H1 (cell line): ENCODE measurements around the gene MACROD1. TPM values are rescaled to one million over a fixed set of nuclear protein-coding genes. Genes with fewer than 3 reads are reported as not detected.

Source experiments
- CTCF ChIA-PET: fragments of 300-600 bp; sonication (Branson Sonifier 250); formaldehyde crosslinking; loops from one replicate; lab custom pipeline; 2021; ENCODE audit not compliant: partially characterized antibody; lab: Charles Lee
- POLR2A ChIA-PET: fragments of 300-600 bp; sonication (Branson Sonifier 250); formaldehyde crosslinking; loops from one replicate; lab custom pipeline; 2021; ENCODE audit warnings: inconsistent platforms; ENCODE audit not compliant: partially characterized antibody; lab: Charles Lee
- DNase-seq, 2 experiments: peaks; one replicate each; pipeline versions ENCODE4 v3.0.0 to v3.0.0-alpha.2; 2010 to 2022; ENCODE audit warnings: low spot score in 2 of 2, low read depth in 1 of 2, mixed read lengths in 1 of 2
- FAIRE-seq: peaks from 2 replicates; lab custom pipeline; 2011; peaks lifted over from hg19 to GRCh38; lab: Jason Lieb, UNC
- H2AFZ ChIP-seq: 2 replicates; pipeline ENCODE4 v1.8.1; 2012; ENCODE audit warnings: low read length, inconsistent platforms
- H2AK5ac ChIP-seq: 2 replicates; pipeline ENCODE4 v1.6.1; 2013; ENCODE audit warnings: low read depth, low read length
- H2BK120ac ChIP-seq: replicated peaks from 2 replicates; pipeline ENCODE3; 2013; ENCODE audit warnings: low read depth, low read length, inconsistent platforms
- H2BK12ac ChIP-seq: 2 replicates; pipeline ENCODE4 v1.6.1; 2013; ENCODE audit warnings: low read depth, low read length
- H2BK15ac ChIP-seq: 2 replicates; pipeline ENCODE4 v1.6.1; 2013; ENCODE audit warnings: low read length
- H2BK20ac ChIP-seq: 2 replicates; pipeline ENCODE4 v1.6.1; 2013; ENCODE audit warnings: low read length
- H2BK5ac ChIP-seq: 2 replicates; pipeline ENCODE4 v1.6.1; 2013; ENCODE audit warnings: low read depth, low read length
- H3K14ac ChIP-seq: 2 replicates; pipeline ENCODE4 v1.6.1; 2013; ENCODE audit warnings: inconsistent platforms; ENCODE audit not compliant: insufficient read length
- H3K18ac ChIP-seq: 2 replicates; pipeline ENCODE4 v1.6.1; 2013; ENCODE audit warnings: low read length; ENCODE audit errors: extremely low read depth
- H3K23ac ChIP-seq: 2 replicates; pipeline ENCODE4 v1.6.1; 2013; ENCODE audit warnings: inconsistent platforms; ENCODE audit not compliant: insufficient read length
- H3K23me2 ChIP-seq: 2 replicates; pipeline ENCODE4 v1.6.1; 2013; ENCODE audit warnings: low read depth, low read length
- H3K27ac ChIP-seq: 2 replicates; pipeline ENCODE4 v1.6.1; 2011; ENCODE audit warnings: low read depth, low read length, inconsistent platforms
- H3K27me3 ChIP-seq, 4 experiments: replicated peaks in 1 of 4; 1 replicate in 1 of 4; 2 replicates in 3 of 4; pipeline versions ENCODE4 v1.6.1 to v1.8.1; 2011 to 2013; ENCODE audit warnings: low read length in 3 of 4, mild to moderate bottlenecking in 3 of 4, inconsistent platforms in 2 of 4, mixed read lengths in 2 of 4, moderate library complexity in 1 of 4; ENCODE audit not compliant: control insufficient read depth in 3 of 4, insufficient read depth in 3 of 4; ENCODE audit errors: extremely low read depth in 1 of 4
- H3K36me3 ChIP-seq, 4 experiments: 2 replicates each; pipeline versions ENCODE4 v1.6.1 to v1.8.1; 2011 to 2013; ENCODE audit warnings: mild to moderate bottlenecking in 4 of 4, low read length in 3 of 4, moderate library complexity in 2 of 4, control low read depth in 1 of 4, inconsistent platforms in 1 of 4; ENCODE audit not compliant: insufficient read depth in 4 of 4, control insufficient read depth in 2 of 4
- H3K4ac ChIP-seq: replicated peaks from 2 replicates; pipeline ENCODE3; 2013; ENCODE audit warnings: low read length, low read depth, mixed read lengths, inconsistent platforms; ENCODE audit not compliant: insufficient read length
- H3K4me1 ChIP-seq, 4 experiments: replicated peaks in 1 of 4; 1 replicate in 1 of 4; 2 replicates in 3 of 4; pipeline versions ENCODE4 v1.6.1 to v1.8.1; 2011 to 2013; ENCODE audit warnings: low read length in 3 of 4, inconsistent platforms in 2 of 4, mixed read lengths in 1 of 4; ENCODE audit not compliant: insufficient read depth in 4 of 4, control insufficient read depth in 3 of 4
- H3K4me2 ChIP-seq, 2 experiments: 2 replicates each; pipeline versions ENCODE4 v1.6.1 to v1.8.1; 2011 to 2013; ENCODE audit warnings: low read depth in 2 of 2, low read length in 2 of 2, control low read depth in 1 of 2, inconsistent platforms in 1 of 2, mild to moderate bottlenecking in 1 of 2; ENCODE audit not compliant: insufficient read depth in 1 of 2
- H3K4me3 ChIP-seq, 4 experiments: fragments of 200-600, 300-600 bp in 1 of 4; sonication (generic), shearing (Covaris generic), sonication (Bioruptor Twin) in 1 of 4; 2 replicates each; pipeline versions ENCODE4 v1.5.1 to v1.8.1; 2011 to 2016; ENCODE audit warnings: low read length in 4 of 4, low read depth in 3 of 4, control low read depth in 2 of 4, inconsistent platforms in 2 of 4, mild to moderate bottlenecking in 2 of 4, mixed read lengths in 1 of 4, moderate library complexity in 1 of 4; ENCODE audit not compliant: insufficient read depth in 2 of 4; ENCODE audit errors: extremely low read depth in 1 of 4
- H3K56ac ChIP-seq: replicated peaks from 2 replicates; pipeline ENCODE3; 2013; ENCODE audit warnings: low read depth, mild to moderate bottlenecking, mixed read lengths, low read length, inconsistent platforms; ENCODE audit not compliant: insufficient read length
- H3K79me1 ChIP-seq: 2 replicates; pipeline ENCODE4 v1.6.1; 2013; ENCODE audit warnings: low read depth, low read length, control low read depth
- H3K79me2 ChIP-seq, 2 experiments: 2 replicates each; pipeline versions ENCODE4 v1.6.1 to v1.8.1; 2012 to 2013; ENCODE audit warnings: low read length in 2 of 2, mild to moderate bottlenecking in 2 of 2, inconsistent platforms in 1 of 2; ENCODE audit not compliant: insufficient read depth in 2 of 2, control insufficient read depth in 1 of 2
- H3K9ac ChIP-seq, 4 experiments: replicated peaks in 1 of 4; 1 replicate in 1 of 4; 2 replicates in 3 of 4; pipeline versions ENCODE4 v1.6.1 to v1.8.1; 2011 to 2013; ENCODE audit warnings: low read depth in 3 of 4, low read length in 3 of 4, control low read depth in 2 of 4, mild to moderate bottlenecking in 2 of 4, moderate library complexity in 2 of 4, inconsistent platforms in 1 of 4; ENCODE audit errors: extremely low read depth in 1 of 4
- H3K9me3 ChIP-seq, 2 experiments: 2 replicates each; pipeline versions ENCODE4 v1.6.1 to v1.8.1; 2012 to 2013; ENCODE audit warnings: mild to moderate bottlenecking in 2 of 2, moderate library complexity in 2 of 2, control low read depth in 1 of 2, inconsistent platforms in 1 of 2, low read depth in 1 of 2, low read length in 1 of 2, mixed read lengths in 1 of 2; ENCODE audit not compliant: insufficient read depth in 2 of 2
- H4K20me1 ChIP-seq, 2 experiments: replicated peaks in 1 of 2; 2 replicates each; pipeline versions ENCODE3 to v1.8.1; 2011 to 2013; ENCODE audit warnings: inconsistent platforms in 2 of 2, low read length in 2 of 2, mild to moderate bottlenecking in 1 of 2; ENCODE audit not compliant: insufficient read depth in 2 of 2, control insufficient read depth in 1 of 2
- H4K5ac ChIP-seq: 2 replicates; pipeline ENCODE4 v1.6.1; 2013; ENCODE audit warnings: low read length, low read depth, mixed read lengths, inconsistent platforms; ENCODE audit not compliant: insufficient read length
- H4K8ac ChIP-seq: 2 replicates; pipeline ENCODE4 v1.8.0; 2013; ENCODE audit warnings: mild to moderate bottlenecking, moderate library complexity, low read length, inconsistent platforms; ENCODE audit not compliant: insufficient read depth; ENCODE audit errors: extremely low read depth
- H4K91ac ChIP-seq: replicated peaks from 2 replicates; pipeline ENCODE3; 2013; ENCODE audit warnings: low read length, mixed read lengths, inconsistent platforms; ENCODE audit not compliant: insufficient read length
- ATF3 ChIP-seq: IDR thresholded peaks from 2 replicates; pipeline ENCODE4 v1.6.1; 2011; ENCODE audit warnings: low read depth, mild to moderate bottlenecking, low read length; ENCODE audit not compliant: insufficient read depth
- CBX5 ChIP-seq: fragments of 300-800, 300-1000 bp; sonication (generic); IDR thresholded peaks from 2 replicates; pipeline ENCODE4 v1.7.1; 2016; ENCODE audit warnings: antibody characterized with exemption, low read length, low read depth
- CBX8 ChIP-seq: fragments of 300-800, 300-1000 bp; sonication (generic); IDR thresholded peaks from 2 replicates; pipeline ENCODE4 v1.7.1; 2016; ENCODE audit warnings: low read depth, low read length, borderline replicate concordance
- CHD1 ChIP-seq: IDR thresholded peaks from 2 replicates; pipeline ENCODE4 v1.6.1; 2012; ENCODE audit warnings: low read depth, low read length, improper control_type of control experiment
- GTF2F1 ChIP-seq: IDR thresholded peaks from 2 replicates; pipeline ENCODE4 v1.6.1; 2012; ENCODE audit warnings: low read depth, low read length, improper control_type of control experiment, borderline replicate concordance
- NANOG ChIP-seq: IDR thresholded peaks from 2 replicates; pipeline ENCODE4 v1.6.1; 2011; ENCODE audit warnings: low read length, low read depth, mild to moderate bottlenecking, inconsistent platforms; ENCODE audit not compliant: insufficient read depth, poor library complexity, severe bottlenecking
- RAD21 ChIP-seq, 2 experiments: IDR thresholded peaks in 1 of 2; conservative IDR thresholded peaks in 1 of 2; 2 replicates each; pipeline ENCODE4 v1.6.1; 2011; ENCODE audit warnings: low read depth in 2 of 2, low read length in 2 of 2, improper control_type of control experiment in 1 of 2, inconsistent platforms in 1 of 2, mild to moderate bottlenecking in 1 of 2, moderate library complexity in 1 of 2
- SP2 ChIP-seq: IDR thresholded peaks from 2 replicates; pipeline ENCODE4 v1.6.1; 2012; ENCODE audit warnings: mild to moderate bottlenecking, low read length, inconsistent platforms
- SP4 ChIP-seq: IDR thresholded peaks from 2 replicates; pipeline ENCODE4 v1.6.1; 2012; ENCODE audit warnings: low read length, inconsistent platforms
- YY1 ChIP-seq: IDR thresholded peaks from 2 replicates; pipeline ENCODE4 v1.6.1; 2011; ENCODE audit warnings: low read depth, mild to moderate bottlenecking, low read length
- WGBS, 2 experiments: shearing (Covaris generic) in 1 of 2; methylation state at CpG; one replicate each; pipeline versions ENCODE4 v1.1.6 to v1.1.7; 2013 to 2015; ENCODE audit warnings: low lambda C conversion rate in 2 of 2, mixed read lengths in 2 of 2, inconsistent platforms in 1 of 2, low coverage in 1 of 2, missing lambda C conversion rate in 1 of 2; ENCODE audit not compliant: insufficient replicate concordance in 2 of 2, insufficient coverage in 1 of 2, insufficient read length in 1 of 2; ENCODE audit errors: extremely low coverage in 1 of 2, missing lambda C conversion rate in 1 of 2; 5-methylcytosine and 5-hydroxymethylcytosine counted together
- polyA plus RNA-seq, 7 experiments: library from polyadenylated mRNA; depleted of rRNA in 3 of 7; stranded (reverse) in 5 of 7; unstranded in 2 of 7; fragments of >200 nt in 5 of 7; fragments of 200-250 nt in 2 of 7; gene quantifications; 1 replicate in 5 of 7; 2 replicates in 1 of 7; 4 replicates in 1 of 7; pipeline versions ENCODE4 v1.2.1 to v1.2.3, GENCODE V29; 2011 to 2013; ENCODE audit warnings: missing spikeins in 2 of 7, mixed read lengths in 2 of 7
- total RNA-seq: library from RNA; stranded (reverse); fragmentation: NEBNext Ultra II Directional; extraction: Animal tissue kit (Norgen Biotek cat#: 25700); gene quantifications from 2 replicates; pipeline ENCODE4 v1.2.1, GENCODE V29; 2021
- TF ChIP-seq, protein P1 (sequence below): IDR thresholded peaks from 2 replicates; pipeline ENCODE4 v1.6.1; 2012; ENCODE audit warnings: inconsistent platforms

MACROD1 gene
- total and polyA plus RNA-seq, 2 of the 8 experiments (the other 6 are each of a cell fraction or from before 2014, with no cell fraction given) = 19.5 to 34.1 TPM

- DNase-seq (no peak), FAIRE-seq (no peak)
- Histone ChIP-seq H2BK120ac (no peak overlapping the region), H3K4me2 (no peak overlapping the region), H3K36me3 (no peaks in the 10 kb centered on the region; a peak in 1 of 8 replicates), H2BK12ac (no peak overlapping the region), H3K9me3 (no peaks in the 10 kb centered on the region), H3K18ac (no peak overlapping the region), H3K27me3 (peaks cover 0 to 16% (median 12%) of the 10 kb centered on the region in 4 experiments; a peak in 5 of 7 replicates), H2BK5ac (no peak overlapping the region), H3K4ac (no peak overlapping the region), H3K56ac (no peak overlapping the region), H4K8ac (no peak overlapping the region), H3K79me2 (no peaks in the 10 kb centered on the region), H2AK5ac (no peak overlapping the region), H3K23me2 (peaks cover 6% of the 10 kb centered on the region; the same call in 1 of the 2 replicates), H4K5ac (no peak overlapping the region), H3K23ac (no peak overlapping the region), H2AFZ (no peak overlapping the region), H3K9ac (no peak overlapping the region), H3K27ac (no peak overlapping the region), H3K79me1 (no peaks in the 10 kb centered on the region), H2BK20ac (no peak overlapping the region), H2BK15ac (no peak overlapping the region), H3K4me1 (peaks cover 0 to 24% (median 17%) of the 10 kb centered on the region in 4 experiments; a peak in 6 of 7 replicates), H4K91ac (no peak overlapping the region), H3K14ac (no peak overlapping the region), H4K20me1 (peaks cover 0 to 17% of the 10 kb centered on the region in 2 experiments), H3K4me3 (no peak overlapping the region)
- POLR2A ChIA-PET = interaction anchor here (1.1 kb wide), 1 partner anchor 67 kb away, joined by 3 read pairs; the partner anchor contains the start of gene STIP1
- CTCF ChIA-PET = interaction anchor here (1.0 to 2.2 kb wide), 6 partner anchors 9 to 119 kb away, joined by 3 to 10 read pairs (median 3); no protein-coding TSS in a partner anchor
- WGBS, 2 experiments = 84% methylated on average over 19 of the region's 19 CpGs; no CpG with 5 or more reads in 1 of the 2 experiments
- TF ChIP-seq CBX8 (no peak), RAD21 (IDR thresholded peaks at IDR 0.05 in 1 of 2, conservative IDR thresholded peaks at IDR 0.05 in 1 of 2; ENCODE audit: low read depth in 2 of 2, low read length in 2 of 2) (no peak), SP2 (no peak), CBX5 (no peak), YY1 (no peak), NANOG (no peak), GTF2F1 (no peak), ATF3 (no peak), CHD1 (no peak), SP4 (no peak)
- TF ChIP-seq, protein P1, sequence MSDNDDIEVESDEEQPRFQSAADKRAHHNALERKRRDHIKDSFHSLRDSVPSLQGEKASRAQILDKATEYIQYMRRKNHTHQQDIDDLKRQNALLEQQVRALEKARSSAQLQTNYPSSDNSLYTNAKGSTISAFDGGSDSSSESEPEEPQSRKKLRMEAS = no peak
These were observed 46.8 kb downstream of the MACROD1 start for GRCh38 chr11:64118876-64119665.
